Skeletal muscle satellite cell (primary cell): ENCODE measurements around the gene ADAMTS14.
A peak's percentile ranks its signal among the peaks of the same experiment; 100 is the strongest.

Experiments used
- H3K27me3 ChIP-seq: 2 replicates; pipeline ENCODE4 v1.7.0; 2013; ENCODE audit warnings: low read length; ENCODE audit not compliant: control insufficient read depth, insufficient read depth
- H3K36me3 ChIP-seq: 2 replicates; pipeline ENCODE4 v1.7.0; 2013; ENCODE audit warnings: mild to moderate bottlenecking, control low read depth, low read length; ENCODE audit not compliant: insufficient read depth
- H3K4me1 ChIP-seq: 2 replicates; pipeline ENCODE4 v1.7.0; 2013; ENCODE audit warnings: low read length; ENCODE audit not compliant: control insufficient read depth, insufficient read depth
- H3K4me2 ChIP-seq: 2 replicates; pipeline ENCODE4 v1.7.0; 2013; ENCODE audit warnings: mild to moderate bottlenecking, low read length
- H3K4me3 ChIP-seq: 2 replicates; pipeline ENCODE4 v1.7.0; 2013; ENCODE audit warnings: low read length
- H3K9ac ChIP-seq: 2 replicates; pipeline ENCODE4 v1.7.0; 2013; ENCODE audit warnings: mild to moderate bottlenecking, low read depth, low read length, moderate library complexity
- H3K9me3 ChIP-seq: replicated peaks from 2 replicates; pipeline ENCODE4 v1.7.0; 2013; ENCODE audit warnings: mild to moderate bottlenecking, control low read depth, low read length

Gene ADAMTS14

DNA sequence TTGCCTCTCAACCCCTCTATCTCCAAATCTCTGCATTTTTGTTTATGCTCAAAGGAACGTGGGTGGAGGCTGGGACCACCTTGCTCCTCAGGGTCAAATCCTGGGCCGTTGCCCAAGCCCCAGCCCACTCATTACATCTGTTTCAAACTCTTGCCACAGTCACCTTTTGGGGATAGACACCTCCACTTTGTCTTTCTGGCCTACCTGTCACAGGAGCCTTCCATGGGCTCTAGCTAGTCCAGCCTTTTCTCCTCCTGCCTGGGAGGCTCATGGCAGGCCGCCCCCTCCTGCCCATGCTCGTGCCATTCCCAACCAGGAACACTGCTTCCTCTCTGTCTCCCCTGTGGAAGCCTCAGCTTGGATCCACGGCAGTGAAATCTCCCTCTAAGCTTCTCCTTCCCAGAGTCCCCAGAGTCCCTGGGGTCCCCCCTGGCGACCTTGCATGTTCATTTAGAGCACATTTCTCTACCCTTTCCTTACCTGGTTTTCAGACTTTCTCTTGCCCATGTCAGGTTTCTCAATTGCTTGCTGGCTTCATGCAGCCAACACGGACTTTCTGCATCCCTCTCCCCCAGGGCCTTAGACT lies 2.5 kb upstream of the ADAMTS14 start:
- Histone ChIP-seq H3K9me3 (no peaks in the 10 kb centered on the region), H3K36me3 (no peaks in the 10 kb centered on the region), H3K9ac (no peak overlapping the region), H3K4me1 (peaks cover 45% of the 10 kb centered on the region), H3K4me3 (no peak overlapping the region), H3K27me3 (no peaks in the 10 kb centered on the region), H3K4me2 (no peak overlapping the region)

DNA sequence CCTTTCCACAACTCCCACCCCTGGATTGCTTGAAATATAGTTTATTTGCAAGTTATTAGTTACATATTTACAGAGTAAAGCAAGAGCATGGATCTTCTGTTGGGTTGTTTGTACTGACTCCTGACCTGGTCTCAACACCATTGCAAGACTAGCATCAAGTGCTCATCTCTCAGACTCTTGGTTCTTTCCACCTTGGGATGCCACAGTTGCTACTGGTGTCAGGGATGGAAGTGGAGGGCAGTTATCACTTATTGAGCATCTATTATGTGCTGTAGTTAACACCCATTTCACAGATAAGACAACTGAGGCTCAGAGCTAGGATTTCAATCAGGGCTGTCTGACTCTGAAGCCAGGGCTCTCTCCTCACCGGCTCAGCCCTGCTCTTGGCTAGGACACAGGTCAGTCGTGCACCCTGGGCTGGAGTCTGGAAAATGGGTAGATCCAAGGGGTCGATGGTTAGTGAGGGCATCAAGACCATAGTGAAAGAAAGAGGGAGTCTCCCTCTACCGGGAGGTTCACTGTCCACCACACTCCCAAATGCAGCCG lies 614 bp upstream of the ADAMTS14 start:
- Histone ChIP-seq H3K27me3 (no peaks in the 10 kb centered on the region), H3K4me2 (peak overlapping the region; percentile 75), H3K4me3 (peak overlapping the region; percentile 68), H3K4me1 (peaks cover 44% of the 10 kb centered on the region), H3K9me3 (no peaks in the 10 kb centered on the region), H3K36me3 (no peaks in the 10 kb centered on the region), H3K9ac (peak overlapping the region; percentile 79)

- Histone ChIP-seq H3K36me3 (no peaks in the 10 kb centered on the region), H3K4me3 (peak overlapping the region; percentile 69), H3K4me2 (peak overlapping the region; percentile 75), H3K4me1 (peaks cover 44% of the 10 kb centered on the region), H3K9ac (peak overlapping the region; percentile 88), H3K9me3 (no peaks in the 10 kb centered on the region), H3K27me3 (no peaks in the 10 kb centered on the region)
Measured at GRCh38 chr10:70673043-70673928, 980 bp downstream of the ADAMTS14 start.

DNA sequence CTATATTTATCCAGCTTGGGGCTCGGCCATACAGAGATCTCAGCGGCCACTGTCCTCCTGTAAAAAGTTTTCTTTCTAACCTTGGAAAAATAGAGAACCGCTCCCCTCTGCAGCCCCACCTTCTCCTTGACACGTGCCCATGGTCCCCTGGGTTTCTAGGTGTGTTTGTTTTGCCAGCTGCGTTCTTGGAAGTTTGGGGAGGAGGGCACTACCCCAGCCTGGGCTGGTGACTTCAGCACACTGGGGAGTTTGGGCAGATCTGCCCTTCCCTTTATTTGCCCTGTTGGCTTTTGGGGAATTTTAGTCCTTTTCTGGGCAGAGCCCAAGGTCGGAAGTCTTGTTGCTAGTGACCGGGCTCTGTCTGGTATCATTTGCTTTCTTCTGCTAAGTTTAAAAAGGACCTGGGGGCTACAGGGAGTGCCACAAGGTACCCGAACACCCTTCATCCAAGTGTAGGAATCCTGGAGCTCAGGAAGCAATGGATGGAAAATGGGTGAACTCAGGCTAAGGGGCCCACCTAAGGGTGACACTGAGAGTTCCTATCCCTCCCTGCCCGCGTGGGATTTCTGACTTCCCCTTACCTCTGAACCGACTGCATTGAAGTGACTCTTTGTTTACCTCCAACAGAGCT lies 1.7 kb downstream of the ADAMTS14 start:
- Histone ChIP-seq H3K4me3 (peak overlapping the region; percentile 43), H3K9me3 (no peaks in the 10 kb centered on the region), H3K4me2 (peak overlapping the region; percentile 75), H3K36me3 (no peaks in the 10 kb centered on the region), H3K4me1 (peaks cover 39% of the 10 kb centered on the region), H3K27me3 (no peaks in the 10 kb centered on the region), H3K9ac (peak overlapping the region; percentile 88)

GRCh38 chr10:70674560-70675495 lies 2.5 kb downstream of the ADAMTS14 start:
- Histone ChIP-seq H3K36me3 (no peaks in the 10 kb centered on the region), H3K9me3 (no peaks in the 10 kb centered on the region), H3K9ac (peak overlapping the region; percentile 88), H3K4me2 (peak overlapping the region; percentile 75), H3K27me3 (no peaks in the 10 kb centered on the region), H3K4me3 (no peak overlapping the region), H3K4me1 (peaks cover 47% of the 10 kb centered on the region)

DNA sequence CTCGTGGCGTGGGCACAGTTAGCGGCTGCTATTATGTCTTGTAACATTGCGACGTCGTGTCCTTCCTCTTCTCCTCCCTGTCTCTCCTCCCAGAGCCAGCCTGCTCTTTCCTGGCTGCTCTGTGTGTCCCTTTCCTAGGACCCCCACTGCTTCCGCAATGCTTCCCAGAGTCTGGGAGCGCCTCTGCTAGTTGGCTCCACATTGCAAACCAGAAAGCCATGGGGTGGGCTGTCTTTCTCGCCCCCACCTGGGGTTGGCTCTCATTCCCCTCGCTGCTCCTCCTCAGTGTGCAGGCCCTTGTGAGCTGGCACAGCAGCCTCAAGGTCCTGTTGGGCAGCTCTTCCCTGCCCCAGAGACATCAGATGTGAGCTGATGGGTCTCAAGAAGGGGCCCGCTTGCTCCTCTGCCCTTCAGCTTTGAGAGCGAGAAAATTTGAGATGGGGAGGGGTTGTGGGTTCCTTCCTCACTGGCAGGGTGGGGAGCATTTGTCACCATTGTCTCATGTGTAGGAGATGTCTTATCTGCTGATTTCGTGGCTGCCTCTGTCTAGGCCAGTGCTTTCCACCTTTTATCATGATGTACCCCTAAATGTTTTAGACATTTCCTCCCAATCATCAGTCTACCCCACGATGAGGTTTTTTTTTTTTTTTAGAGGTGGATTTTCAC lies 3.3 kb downstream of the ADAMTS14 start:
- H3K4me3 ChIP-seq = no peak overlapping the region
- H3K4me2 ChIP-seq = peak overlapping the region; percentile 5
- H3K9me3 ChIP-seq = no peaks in the 10 kb centered on the region
- H3K27me3 ChIP-seq = no peaks in the 10 kb centered on the region
- H3K9ac ChIP-seq = no peak overlapping the region
- peaks cover 47% of the 10 kb centered on the region for H3K4me1 ChIP-seq
- H3K36me3 ChIP-seq = no peaks in the 10 kb centered on the region

GRCh38 chr10:70676511-70676910 lies 4.2 kb downstream of the ADAMTS14 start:
- H3K4me3 ChIP-seq = no peak overlapping the region
- H3K9ac ChIP-seq = no peak overlapping the region
- H3K36me3 ChIP-seq = no peaks in the 10 kb centered on the region
- H3K4me2 ChIP-seq = no peak overlapping the region
- peaks cover 46% of the 10 kb centered on the region for H3K4me1 ChIP-seq
- no peaks in the 10 kb centered on the region for H3K27me3 ChIP-seq
- no peaks in the 10 kb centered on the region for H3K9me3 ChIP-seq

DNA sequence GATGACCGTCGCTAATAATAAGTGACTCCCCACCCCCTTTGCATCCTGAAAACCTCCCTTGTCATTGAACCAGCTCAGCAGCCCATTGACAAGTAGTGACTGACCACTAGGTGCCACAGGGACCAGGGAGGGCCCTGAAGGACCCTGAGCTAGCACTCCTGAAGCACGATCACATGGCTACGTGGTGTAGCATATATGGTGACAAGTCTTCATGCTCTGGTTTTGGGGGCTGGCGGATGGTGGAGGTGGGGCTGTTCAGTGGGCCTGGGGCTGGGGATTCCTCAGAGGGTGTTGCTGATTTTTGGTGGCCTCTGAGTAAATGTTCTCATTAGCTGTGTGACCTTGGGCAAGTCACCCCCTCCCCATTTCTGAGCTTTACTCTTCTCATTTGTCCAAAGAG lies 4.7 kb downstream of the ADAMTS14 start:
- no peaks in the 10 kb centered on the region for H3K36me3 ChIP-seq
- no peak overlapping the region for H3K9ac ChIP-seq
- H3K4me3 ChIP-seq = no peak overlapping the region
- H3K4me2 ChIP-seq = no peak overlapping the region
- peaks cover 41% of the 10 kb centered on the region for H3K4me1 ChIP-seq
- no peaks in the 10 kb centered on the region for H3K27me3 ChIP-seq
- H3K9me3 ChIP-seq = no peaks in the 10 kb centered on the region

GRCh38 chr10:70677620-70678249 lies 5.4 kb downstream of the ADAMTS14 start:
- Histone ChIP-seq H3K9ac (no peak overlapping the region), H3K4me1 (peaks cover 38% of the 10 kb centered on the region), H3K4me3 (no peak overlapping the region), H3K27me3 (no peaks in the 10 kb centered on the region), H3K36me3 (no peaks in the 10 kb centered on the region), H3K4me2 (no peak overlapping the region), H3K9me3 (no peaks in the 10 kb centered on the region)

- no peaks in the 10 kb centered on the region for H3K9me3 ChIP-seq
- H3K4me1 ChIP-seq = peaks cover 33% of the 10 kb centered on the region
- H3K27me3 ChIP-seq = no peaks in the 10 kb centered on the region
- no peak overlapping the region for H3K4me2 ChIP-seq
- no peak overlapping the region for H3K9ac ChIP-seq
- no peak overlapping the region for H3K4me3 ChIP-seq
- H3K36me3 ChIP-seq = no peaks in the 10 kb centered on the region
Measured at GRCh38 chr10:70678250-70678635, 5.9 kb downstream of the ADAMTS14 start.
